HG03432 (cell line): ENCODE data around the gene SBNO1.
A peak's percentile ranks its signal among the peaks of the same experiment; 100 is the strongest.
"Not testable (repeated sequence)": the region's sequence is repeated elsewhere in the genome, so short reads cannot be mapped to it uniquely, and the experiment has no call there.

Source experiments
- ATAC-seq: cut with Tn5 transposase; IDR thresholded peaks from one replicate; pipeline ENCODE4 v1.9.1; 2021; ENCODE audit warnings: mild to moderate bottlenecking, moderate library complexity; ENCODE audit not compliant: unreplicated experiment

The SBNO1 gene

GRCh38 chr12:123351349-123351748 is 13.3 kb downstream of the SBNO1 start:
- ATAC-seq, result no peak

- no peak for ATAC-seq
Observed at GRCh38 chr12:123346946-123347345, 17.7 kb downstream of the SBNO1 start.

GRCh38 chr12:123344086-123344485 is 20.6 kb downstream of the SBNO1 start:
- ATAC-seq, result no peak

- ATAC-seq, result no peak
Observed at GRCh38 chr12:123337070-123337469, 27.6 kb downstream of the SBNO1 start.

- no peak for ATAC-seq
Observed at GRCh38 chr12:123336530-123336929, 28.1 kb downstream of the SBNO1 start.

GRCh38 chr12:123335490-123335889 is 29.2 kb downstream of the SBNO1 start:
- no peak for ATAC-seq

GRCh38 chr12:123329799-123330198 is 34.8 kb downstream of the SBNO1 start:
- no peak for ATAC-seq

GRCh38 chr12:123319826-123320225 is 44.8 kb downstream of the SBNO1 start:
- ATAC-seq, result no peak

GRCh38 chr12:123319273-123319672 is 45.4 kb downstream of the SBNO1 start:
- no peak for ATAC-seq

- ATAC-seq, result not testable (repeated sequence)
Observed at GRCh38 chr12:123313046-123313445, 51.6 kb downstream of the SBNO1 start.

GRCh38 chr12:123306200-123306599 is 58.4 kb downstream of the SBNO1 start:
- ATAC-seq, result no peak

GRCh38 chr12:123305136-123305535 is 59.5 kb downstream of the SBNO1 start:
- no peak for ATAC-seq

GRCh38 chr12:123293178-123293760 is 71.4 kb downstream of the SBNO1 start:
- ATAC-seq, result no peak

GRCh38 chr12:123289911-123290310 is 74.7 kb downstream of the SBNO1 start:
- ATAC-seq, result no peak

GRCh38 chr12:123288751-123289346 is 75.8 kb downstream of the SBNO1 start:
- no peak for ATAC-seq

GRCh38 chr12:123286652-123287373 is 77.8 kb downstream of the SBNO1 start:
- ATAC-seq, result no peak

- no peak for ATAC-seq
Observed at GRCh38 chr12:123284669-123285068, 80.0 kb downstream of the SBNO1 start.

- no peak for ATAC-seq
Observed at GRCh38 chr12:123283461-123283860, 81.2 kb downstream of the SBNO1 start.

GRCh38 chr12:123282111-123282510 is 82.5 kb downstream of the SBNO1 start:
- no peak for ATAC-seq

- ATAC-seq, result no peak
Observed at GRCh38 chr12:123280971-123281370, 83.7 kb downstream of the SBNO1 start.

GRCh38 chr12:123278101-123278627 is 86.5 kb downstream of the SBNO1 start:
- peak; percentile 88 for ATAC-seq

GRCh38 chr12:123273166-123273565 is 91.5 kb downstream of the SBNO1 start:
- ATAC-seq, result no peak
